GM18907 (cell line): Measurements from ENCODE around the gene RRP1B.

ENCODE experiments used
- ATAC-seq: cut with Tn5 transposase; IDR thresholded peaks from one replicate; pipeline ENCODE4 v1.9.1; 2021; ENCODE audit warnings: mild to moderate bottlenecking, moderate library complexity; ENCODE audit not compliant: unreplicated experiment

RRP1B gene

DNA sequence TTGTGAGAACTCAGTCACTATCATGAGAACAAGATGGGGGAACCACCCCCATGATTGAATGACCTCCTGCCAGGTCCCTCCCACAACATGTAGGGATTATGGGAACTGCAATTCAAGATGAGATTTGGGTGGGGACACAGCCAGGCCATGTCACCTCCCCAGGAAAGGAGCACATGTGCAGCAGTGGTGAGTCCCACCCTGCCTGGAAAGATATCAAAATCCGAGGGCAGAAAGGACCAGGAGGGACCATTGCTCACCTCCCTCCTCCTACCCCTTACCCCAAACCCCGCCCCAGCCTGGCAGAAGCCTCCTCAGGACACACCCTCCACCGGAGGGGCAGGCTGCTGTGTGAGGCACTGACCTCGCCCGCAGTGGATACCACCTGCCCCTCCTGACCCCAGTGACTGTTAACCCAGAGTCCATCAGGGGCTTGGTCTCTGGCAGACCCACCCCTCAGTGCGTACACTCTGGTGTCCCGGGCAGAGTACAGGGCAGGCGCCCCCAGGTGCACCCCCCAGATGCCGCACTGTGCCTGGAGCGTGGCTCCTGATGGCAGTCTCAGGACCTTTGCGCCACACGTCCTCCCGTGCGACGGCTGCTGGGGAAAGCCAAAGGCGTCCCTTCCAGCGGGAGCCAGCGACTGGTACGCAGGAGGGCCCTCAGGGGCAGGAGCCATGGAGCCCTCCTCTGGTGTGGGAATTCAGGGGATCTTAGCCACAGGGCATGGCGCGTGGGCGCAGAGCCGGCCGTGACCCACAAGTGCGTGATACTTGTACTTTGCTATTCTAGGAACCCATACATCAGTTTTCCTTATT, 80.5 kb downstream of the RRP1B start:
- no peak for ATAC-seq

DNA sequence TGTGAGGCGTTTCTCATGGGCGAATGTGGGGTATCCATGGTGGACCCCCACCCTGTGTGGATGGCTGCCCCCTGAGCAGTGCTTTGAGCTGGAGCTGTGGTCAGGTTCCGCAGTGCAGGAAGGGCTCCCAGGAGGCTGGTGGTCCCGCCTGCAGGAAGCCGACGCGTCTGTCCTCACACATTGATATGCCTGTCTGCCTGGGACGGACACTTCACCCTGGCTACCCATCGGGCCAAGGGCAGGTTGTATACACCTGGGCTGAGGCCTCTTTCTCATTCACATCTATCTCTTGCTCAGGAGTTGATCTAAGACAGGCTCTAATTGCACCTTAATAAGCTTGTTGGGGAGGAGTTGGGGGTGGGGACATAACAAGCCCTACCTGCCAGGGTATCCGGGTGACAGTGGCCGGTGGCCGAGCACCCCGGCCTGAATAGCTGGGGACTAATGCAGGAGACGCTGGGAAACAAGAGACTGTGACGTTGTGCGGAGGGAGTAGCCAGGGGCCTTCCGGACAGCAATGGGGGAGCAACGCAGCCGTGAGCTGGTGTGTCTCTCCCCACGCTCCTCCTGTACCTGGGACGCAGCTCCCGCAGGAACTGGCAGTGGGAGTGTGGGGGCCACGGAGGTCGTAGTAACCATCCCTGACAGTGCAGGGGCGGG, 81.3 kb downstream of the RRP1B start:
- no peak for ATAC-seq

GRCh38 chr21:43741423-43742096, 82.2 kb downstream of the RRP1B start:
- ATAC-seq: no peak

DNA sequence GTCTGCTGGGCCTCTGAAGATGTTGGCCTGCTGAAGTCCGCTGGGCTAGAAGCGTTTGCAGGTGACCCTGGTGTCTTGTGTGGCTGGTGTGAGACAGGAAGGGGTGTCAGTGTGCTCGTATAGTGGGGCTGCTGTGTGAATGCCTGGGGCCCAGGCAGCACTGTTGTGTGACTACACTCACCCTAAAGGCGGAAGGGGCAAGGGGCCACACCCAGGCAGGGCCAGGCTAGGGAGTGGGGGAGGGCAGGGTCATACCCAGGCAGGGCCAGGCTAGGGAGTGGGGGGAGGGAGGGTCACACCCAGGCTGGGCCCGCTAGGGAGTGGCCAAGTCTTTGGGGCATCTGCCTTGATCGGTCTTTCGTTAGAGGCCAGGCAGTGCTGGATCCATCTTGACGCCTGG, 84.6 kb downstream of the RRP1B start:
- ATAC-seq: no peak

GRCh38 chr21:43744725-43745124, 85.4 kb downstream of the RRP1B start:
- ATAC-seq: no peak
